Measurements from ENCODE around the gene SMCO1.

Gene SMCO1, protein sequence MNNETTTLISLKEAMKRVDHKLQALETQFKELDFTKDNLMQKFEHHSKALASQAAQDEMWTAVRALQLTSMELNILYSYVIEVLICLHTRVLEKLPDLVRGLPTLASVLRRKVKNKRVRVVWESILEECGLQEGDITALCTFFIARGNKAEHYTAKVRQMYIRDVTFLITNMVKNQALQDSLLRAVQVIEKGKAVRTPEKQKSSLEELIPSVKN

DNA sequence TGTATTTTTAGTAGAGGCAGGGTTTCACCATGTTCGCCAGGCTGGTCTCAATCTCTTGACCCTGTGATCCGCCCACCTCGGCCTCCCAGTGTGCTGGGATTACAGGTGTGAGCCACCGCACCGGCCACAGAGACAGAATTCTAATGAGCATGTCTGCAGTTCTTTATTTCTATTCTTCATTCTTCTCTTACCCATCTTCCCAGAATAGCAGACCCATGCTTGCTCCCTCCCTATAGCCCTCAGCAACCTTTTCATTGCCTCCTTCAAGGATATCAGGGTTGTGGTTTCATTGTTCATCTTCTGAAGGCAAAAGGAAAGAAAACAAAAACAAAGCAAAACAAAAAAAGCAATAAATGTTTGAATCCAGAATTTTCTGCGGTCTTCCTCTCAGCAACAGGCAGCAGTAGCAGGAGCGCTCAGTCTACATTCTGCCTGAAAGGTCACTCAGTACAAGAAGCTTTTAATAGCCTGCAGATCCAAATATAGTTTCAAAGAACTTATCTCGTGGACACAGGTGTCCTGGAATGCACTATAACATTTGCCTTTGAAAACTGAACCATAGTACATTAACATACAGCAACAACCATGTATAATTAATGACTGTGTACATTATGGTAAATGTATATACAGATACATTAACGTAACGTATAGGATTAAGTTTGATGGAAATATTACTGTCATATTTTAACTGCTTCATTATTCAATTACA lies at the start of gene SMCO1:
TSS of gene SMCO1 (minus strand) at position 434 of the 709 bp plus-strand sequence. CDS start at position 297, 137 bp downstream.
- H3K4me3 ChIP-seq = no peak within 1 kb of the TSS
- no peak for DNase-seq (ENCODE audit: low spot score)
- TF ChIP-seq, protein P1, sequence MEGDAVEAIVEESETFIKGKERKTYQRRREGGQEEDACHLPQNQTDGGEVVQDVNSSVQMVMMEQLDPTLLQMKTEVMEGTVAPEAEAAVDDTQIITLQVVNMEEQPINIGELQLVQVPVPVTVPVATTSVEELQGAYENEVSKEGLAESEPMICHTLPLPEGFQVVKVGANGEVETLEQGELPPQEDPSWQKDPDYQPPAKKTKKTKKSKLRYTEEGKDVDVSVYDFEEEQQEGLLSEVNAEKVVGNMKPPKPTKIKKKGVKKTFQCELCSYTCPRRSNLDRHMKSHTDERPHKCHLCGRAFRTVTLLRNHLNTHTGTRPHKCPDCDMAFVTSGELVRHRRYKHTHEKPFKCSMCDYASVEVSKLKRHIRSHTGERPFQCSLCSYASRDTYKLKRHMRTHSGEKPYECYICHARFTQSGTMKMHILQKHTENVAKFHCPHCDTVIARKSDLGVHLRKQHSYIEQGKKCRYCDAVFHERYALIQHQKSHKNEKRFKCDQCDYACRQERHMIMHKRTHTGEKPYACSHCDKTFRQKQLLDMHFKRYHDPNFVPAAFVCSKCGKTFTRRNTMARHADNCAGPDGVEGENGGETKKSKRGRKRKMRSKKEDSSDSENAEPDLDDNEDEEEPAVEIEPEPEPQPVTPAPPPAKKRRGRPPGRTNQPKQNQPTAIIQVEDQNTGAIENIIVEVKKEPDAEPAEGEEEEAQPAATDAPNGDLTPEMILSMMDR (IDR thresholded peaks at IDR 0.05) = no peak
- H3K27ac ChIP-seq = no peak within 1 kb of the TSS

DNA sequence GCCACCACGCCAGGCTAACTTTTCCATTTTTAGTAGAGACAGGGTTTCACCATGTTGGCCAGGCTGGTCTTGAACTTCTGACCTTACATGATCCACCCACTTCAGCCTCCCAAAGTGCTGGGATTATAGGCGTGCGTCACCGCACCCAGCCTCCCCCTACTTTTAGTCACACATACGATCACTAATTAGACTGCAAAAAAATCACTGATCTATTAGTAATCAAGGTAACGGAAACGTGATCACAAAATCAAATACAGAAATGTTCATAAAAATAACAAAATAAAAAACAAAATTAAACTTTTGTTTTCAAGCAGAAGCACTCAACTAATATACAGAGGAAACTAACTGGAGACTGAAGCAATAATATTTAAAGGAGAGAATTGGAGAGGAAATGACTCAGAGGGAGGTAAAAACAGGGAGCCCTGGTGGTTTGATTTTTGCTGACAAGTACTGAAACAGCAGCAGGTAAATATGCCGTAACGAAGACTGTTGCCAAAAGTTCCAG lies 48.6 kb upstream of the SMCO1 start:
- H3K27ac ChIP-seq = no peak overlapping the region

DNA sequence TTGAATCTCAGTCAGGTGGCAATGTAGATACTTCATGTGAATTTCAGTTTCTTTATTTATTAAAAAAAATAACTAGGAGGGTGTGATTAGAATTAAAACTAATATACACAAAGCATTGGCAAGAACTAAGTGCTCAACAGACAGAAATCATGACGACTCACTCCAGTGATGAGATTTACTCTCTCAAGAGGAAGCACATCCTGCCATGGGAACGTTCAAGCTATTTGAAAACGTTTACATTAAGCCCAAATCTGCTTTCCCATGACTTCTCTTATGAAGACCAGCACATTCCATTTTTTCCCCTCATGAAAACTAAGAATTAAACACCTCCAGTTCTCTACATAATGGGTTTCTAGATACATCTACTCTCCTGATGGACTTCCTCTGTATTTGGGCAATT lies 44.7 kb upstream of the SMCO1 start:
- TF ChIP-seq, protein P1 (IDR thresholded peaks at IDR 0.05) = no peak
- Histone ChIP-seq H3K4me3 (no peak overlapping the region), H3K27ac (no peak overlapping the region)
- no peak for DNase-seq (ENCODE audit: low spot score)

More for the DNA sequence above, 48.6 kb upstream of the SMCO1 start:
- no peak for DNase-seq (ENCODE audit: low spot score)
- TF ChIP-seq, protein P1 (IDR thresholded peaks at IDR 0.05) = no peak
- H3K4me3 ChIP-seq = no peak overlapping the region

DNA sequence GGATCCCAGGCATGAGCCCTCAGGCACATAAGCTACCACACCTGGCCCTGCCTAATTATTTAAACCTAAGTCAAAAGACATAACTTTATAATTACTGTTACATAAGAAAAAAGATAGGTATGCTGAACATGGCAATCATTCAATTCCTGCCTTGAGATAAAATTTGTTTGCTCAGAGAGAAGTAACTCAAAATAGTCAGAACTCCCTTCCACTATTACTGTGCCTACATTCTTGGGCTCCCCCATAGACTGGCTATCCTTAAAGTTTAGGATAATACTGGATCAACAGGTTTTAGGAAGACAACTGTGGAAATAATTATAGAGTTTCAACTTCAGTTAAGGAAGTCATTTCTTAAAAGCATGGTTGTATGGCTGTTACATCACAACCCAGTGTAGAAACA lies 43.3 kb upstream of the SMCO1 start:
- TF ChIP-seq, protein P1 (IDR thresholded peaks at IDR 0.05) = no peak
- DNase-seq (ENCODE audit: low spot score) = no peak
- Histone ChIP-seq H3K27ac (no peak overlapping the region), H3K4me3 (no peak overlapping the region)

DNA sequence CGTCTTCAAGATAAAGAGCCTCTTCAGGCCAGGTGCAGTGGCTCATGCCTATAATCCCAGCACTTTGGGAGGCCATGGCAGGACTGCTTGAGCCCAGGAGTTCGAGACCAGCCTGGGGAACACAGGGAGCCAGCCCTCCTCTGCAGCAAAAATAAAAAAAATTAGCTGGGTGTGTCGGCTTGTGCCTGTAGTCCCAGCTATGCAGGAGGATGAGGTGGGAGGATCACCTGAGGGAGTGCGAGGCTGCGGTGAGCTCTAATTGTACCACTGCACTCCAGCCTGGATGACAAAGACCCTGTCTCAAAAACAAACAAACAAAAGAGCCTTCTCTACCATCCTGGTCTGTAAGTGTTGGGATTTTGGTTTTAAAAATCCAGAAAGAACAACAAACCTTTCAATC lies 42.1 kb upstream of the SMCO1 start:
- Histone ChIP-seq H3K4me3 (no peak overlapping the region), H3K27ac (no peak overlapping the region)
- TF ChIP-seq, protein P1 (IDR thresholded peaks at IDR 0.05) = no peak
- DNase-seq (ENCODE audit: low spot score) = no peak

DNA sequence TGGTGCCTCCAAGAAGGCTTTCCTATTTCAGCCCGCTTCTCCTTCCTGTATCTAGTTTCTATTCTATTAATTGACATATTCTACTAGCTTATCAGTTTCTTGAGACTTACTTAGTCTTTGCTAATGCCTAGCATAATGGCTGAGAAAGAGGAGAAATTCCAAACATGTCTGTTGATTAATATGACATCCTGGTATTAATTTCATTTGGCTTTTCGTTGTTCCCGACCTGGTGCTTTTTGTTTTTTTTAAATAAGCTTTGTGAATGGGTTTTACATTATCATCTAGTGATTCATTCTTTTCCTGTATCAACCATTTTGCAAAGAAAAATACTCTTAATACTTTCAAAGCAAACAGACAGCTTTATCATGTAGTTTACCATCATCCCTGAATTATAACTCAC lies 40.1 kb upstream of the SMCO1 start:
- TF ChIP-seq, protein P1 (IDR thresholded peaks at IDR 0.05) = no peak
- DNase-seq (ENCODE audit: low spot score) = no peak
- Histone ChIP-seq H3K4me3 (no peak overlapping the region), H3K27ac (no peak overlapping the region)

DNA sequence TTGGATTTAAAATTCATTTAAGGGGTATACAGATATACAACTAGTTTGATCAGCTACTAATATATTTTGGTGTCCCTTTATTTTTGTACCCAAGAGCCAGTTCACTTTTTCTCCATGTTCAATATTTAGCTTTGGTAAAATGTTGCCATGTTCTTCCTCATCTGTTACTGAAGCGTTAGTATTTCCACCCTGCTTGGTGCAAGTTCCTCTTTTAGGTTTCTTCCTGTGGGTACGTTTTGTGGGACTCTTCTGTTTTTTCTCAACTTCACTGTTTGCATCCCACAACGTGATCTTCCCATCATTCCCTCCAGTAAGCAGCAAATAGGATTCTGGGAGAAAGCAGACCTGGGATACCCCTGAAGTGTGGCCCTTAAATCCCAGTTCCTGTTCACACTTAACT lies 39.1 kb upstream of the SMCO1 start:
- TF ChIP-seq, protein P1 (IDR thresholded peaks at IDR 0.05) = no peak
- Histone ChIP-seq H3K27ac (no peak overlapping the region), H3K4me3 (no peak overlapping the region)
- DNase-seq (ENCODE audit: low spot score) = no peak

Measured in coronary artery (tissue), 2 donors.